Mesodermal cell (in vitro differentiated cells): Measurements from ENCODE around the gene RFNG.

Source experiments
- H3K27ac ChIP-seq: 2 replicates; pipeline ENCODE4 v1.7.0; 2013; ENCODE audit warnings: mild to moderate bottlenecking, low read depth, low read length, moderate library complexity; ENCODE audit not compliant: severe bottlenecking
- H3K36me3 ChIP-seq: 2 replicates; pipeline ENCODE4 v1.7.1; 2013; ENCODE audit warnings: mild to moderate bottlenecking, low read length, moderate library complexity; ENCODE audit not compliant: control insufficient read depth, insufficient read depth
- H3K4me1 ChIP-seq: one replicate; pipeline ENCODE4 v1.7.1; 2013; ENCODE audit warnings: mild to moderate bottlenecking, low read length; ENCODE audit not compliant: insufficient read depth, control insufficient read depth, poor library complexity, severe bottlenecking
- H3K4me3 ChIP-seq: 2 replicates; pipeline ENCODE4 v1.7.0; 2013; ENCODE audit warnings: low read length, control low read depth, mild to moderate bottlenecking; ENCODE audit not compliant: insufficient read depth, poor library complexity, severe bottlenecking; ENCODE audit errors: extremely low read depth
- H3K9me3 ChIP-seq: 2 replicates; pipeline ENCODE4 v1.7.1; 2013; ENCODE audit warnings: mild to moderate bottlenecking, low read length, moderate library complexity; ENCODE audit not compliant: control insufficient read depth
- WGBS, 2 experiments: methylation state at CpG; one replicate each; pipeline ENCODE4 v1.1.5; 2013; ENCODE audit warnings: missing lambda C conversion rate in 2 of 2; ENCODE audit not compliant: insufficient coverage in 2 of 2; 5-methylcytosine and 5-hydroxymethylcytosine counted together

RFNG gene

DNA sequence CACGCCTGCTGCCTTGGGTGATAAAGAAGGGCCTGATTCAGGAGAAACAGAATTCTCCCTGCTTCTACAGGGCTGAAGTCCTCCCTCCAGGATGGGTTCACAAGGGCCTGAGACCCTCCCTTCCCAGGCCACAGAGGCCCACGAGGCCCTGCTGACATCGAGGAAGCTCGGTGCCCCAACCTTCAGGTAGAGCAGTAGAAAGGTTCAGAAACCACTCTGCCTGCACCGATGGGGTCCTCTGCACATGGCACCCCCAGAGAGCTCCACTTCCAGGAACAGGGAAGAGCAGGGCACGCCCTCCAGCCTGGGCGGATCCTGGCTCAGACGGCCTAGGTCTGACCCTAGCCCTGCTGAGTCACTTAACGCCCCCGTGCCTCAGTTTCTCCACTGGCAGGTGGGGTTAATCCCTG lies 29.7 kb downstream of the RFNG start:
- H3K4me1 ChIP-seq: peaks cover 6% of the 10 kb centered on the region
- WGBS, 2 experiments: 12 to 24% methylated on average over 8 to 9 of the region's 10 CpGs

DNA sequence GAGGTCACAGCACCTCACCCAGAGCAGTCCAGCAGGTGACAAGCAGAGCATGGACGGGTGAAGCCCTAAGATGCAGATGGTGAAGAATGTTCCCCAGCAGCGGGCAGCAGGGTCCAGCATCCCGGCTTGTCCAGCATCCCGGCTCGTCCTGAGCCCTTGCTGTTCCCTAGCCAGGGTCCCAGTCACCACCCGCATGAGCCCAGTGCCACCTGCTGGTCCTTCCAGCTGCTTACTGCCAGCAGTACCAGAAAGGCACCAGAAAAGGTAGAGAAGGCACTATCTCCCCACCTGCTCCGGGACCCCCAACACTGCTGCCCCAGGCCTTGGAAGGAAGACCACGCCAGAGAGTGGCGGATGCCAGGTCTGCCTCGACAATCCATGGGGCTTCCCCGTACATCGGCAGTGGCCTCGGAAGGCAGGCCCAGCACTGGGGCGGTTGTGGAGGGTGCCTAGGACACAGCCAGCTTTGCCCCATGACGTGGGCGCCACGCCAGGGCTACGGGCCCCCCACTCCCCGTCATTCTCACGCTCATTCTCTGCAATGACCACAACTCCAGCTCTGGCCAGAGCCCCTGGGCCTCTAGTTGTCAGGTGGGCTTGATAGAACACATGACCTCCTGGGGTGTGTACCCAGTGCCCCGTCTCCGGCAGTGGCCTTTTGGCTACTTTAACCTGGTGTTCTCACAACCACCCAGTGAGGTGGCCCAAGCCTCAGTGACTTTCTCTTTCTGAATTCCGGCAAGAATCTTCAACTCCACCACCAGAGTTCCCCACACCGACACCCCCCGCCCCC lies 30.3 kb downstream of the RFNG start:
- peak overlapping the region; percentile 84 for H3K4me3 ChIP-seq
- 88 to 89% methylated on average over 19 to 21 of the region's 25 CpGs for WGBS, 2 experiments
- H3K4me1 ChIP-seq: peaks cover 6% of the 10 kb centered on the region
- H3K9me3 ChIP-seq: no peaks in the 10 kb centered on the region
- H3K36me3 ChIP-seq: peaks cover 9% of the 10 kb centered on the region
- H3K27ac ChIP-seq: no peak overlapping the region

More for the DNA sequence above, 29.7 kb downstream of the RFNG start:
- Histone ChIP-seq H3K4me3 (peak overlapping the region; percentile 84), H3K9me3 (no peaks in the 10 kb centered on the region), H3K27ac (no peak overlapping the region), H3K36me3 (peaks cover 9% of the 10 kb centered on the region)

DNA sequence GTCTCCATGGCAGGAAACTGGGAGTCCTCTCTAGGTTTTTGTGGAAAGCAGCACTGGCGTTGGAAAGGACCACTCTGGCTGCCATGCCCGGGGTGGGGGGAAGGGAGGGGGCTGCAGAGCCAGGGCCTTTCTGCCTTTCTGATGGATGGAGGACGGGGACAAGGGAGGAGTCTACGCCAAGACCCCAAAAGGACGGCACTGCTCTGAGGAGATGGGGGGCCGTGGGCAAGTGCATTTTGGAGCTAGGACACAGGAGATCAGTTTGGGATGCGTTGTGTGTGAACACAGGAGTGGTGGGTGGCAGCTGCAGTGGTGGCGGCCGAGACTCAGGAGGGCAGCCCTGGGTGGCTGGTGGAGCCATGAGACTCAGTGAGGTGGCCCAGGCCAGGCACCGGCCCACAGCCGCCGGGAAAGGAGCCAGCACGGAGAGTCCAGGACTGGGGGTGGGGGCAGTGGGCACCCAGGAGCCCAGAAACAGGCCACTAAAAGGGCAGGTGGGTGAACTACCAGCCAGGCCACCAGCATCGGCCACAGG lies 31.0 kb downstream of the RFNG start:
- no peak overlapping the region for H3K4me3 ChIP-seq
- 93 to 94% methylated on average over 11 to 14 of the region's 14 CpGs for WGBS, 2 experiments
- H3K9me3 ChIP-seq: no peaks in the 10 kb centered on the region
- peaks cover 6% of the 10 kb centered on the region for H3K4me1 ChIP-seq
- no peak overlapping the region for H3K27ac ChIP-seq
- H3K36me3 ChIP-seq: peaks cover 9% of the 10 kb centered on the region

DNA sequence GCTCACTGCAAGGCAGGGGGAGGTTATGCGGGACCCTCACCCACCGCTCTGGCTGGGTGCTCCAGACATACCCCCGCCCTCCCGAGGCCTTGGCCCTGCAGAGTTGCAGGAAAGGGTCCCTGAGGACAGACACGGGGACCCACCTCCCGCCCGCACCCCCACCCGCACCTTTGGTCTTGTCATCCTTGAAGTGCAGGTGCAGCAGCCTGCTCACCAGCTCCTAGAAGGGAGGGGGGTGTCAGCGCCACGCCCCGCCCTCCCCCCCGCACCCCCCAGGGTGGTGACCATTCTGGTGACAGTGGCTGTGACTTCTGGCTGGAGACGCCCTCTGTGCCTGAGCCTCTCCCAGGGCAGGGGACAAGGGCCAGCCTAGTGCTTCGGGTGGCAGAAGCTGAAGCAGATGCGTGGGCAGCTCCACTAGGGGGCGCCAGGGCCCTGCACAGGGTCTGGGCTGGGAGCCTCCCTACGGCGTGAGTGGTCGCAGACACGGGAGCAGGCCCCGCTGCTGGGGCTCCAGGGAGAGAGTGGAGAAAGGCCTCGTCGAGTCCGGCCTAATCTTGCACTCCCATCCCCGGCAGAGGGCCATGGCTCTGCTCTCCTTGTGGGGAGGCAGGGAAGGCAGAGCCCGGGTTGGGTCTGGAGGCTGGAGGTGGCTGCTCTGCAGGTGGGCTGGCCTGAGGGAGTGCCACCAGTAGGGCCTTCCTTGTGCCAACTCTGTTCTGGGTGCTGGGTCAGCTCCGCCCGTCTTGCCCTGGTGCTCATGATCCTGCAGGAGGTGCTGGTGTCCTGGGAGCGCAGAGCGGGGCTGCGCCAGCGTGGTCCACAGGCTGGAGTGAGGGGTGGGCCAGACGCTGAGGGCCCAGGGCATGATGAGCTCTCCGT lies 31.7 kb downstream of the RFNG start:
- Histone ChIP-seq H3K36me3 (peaks cover 9% of the 10 kb centered on the region), H3K9me3 (no peaks in the 10 kb centered on the region), H3K4me1 (peaks cover 6% of the 10 kb centered on the region), H3K4me3 (no peak overlapping the region), H3K27ac (no peak overlapping the region)
- WGBS, 2 experiments: 74 to 78% methylated on average over 21 to 30 of the region's 34 CpGs

DNA sequence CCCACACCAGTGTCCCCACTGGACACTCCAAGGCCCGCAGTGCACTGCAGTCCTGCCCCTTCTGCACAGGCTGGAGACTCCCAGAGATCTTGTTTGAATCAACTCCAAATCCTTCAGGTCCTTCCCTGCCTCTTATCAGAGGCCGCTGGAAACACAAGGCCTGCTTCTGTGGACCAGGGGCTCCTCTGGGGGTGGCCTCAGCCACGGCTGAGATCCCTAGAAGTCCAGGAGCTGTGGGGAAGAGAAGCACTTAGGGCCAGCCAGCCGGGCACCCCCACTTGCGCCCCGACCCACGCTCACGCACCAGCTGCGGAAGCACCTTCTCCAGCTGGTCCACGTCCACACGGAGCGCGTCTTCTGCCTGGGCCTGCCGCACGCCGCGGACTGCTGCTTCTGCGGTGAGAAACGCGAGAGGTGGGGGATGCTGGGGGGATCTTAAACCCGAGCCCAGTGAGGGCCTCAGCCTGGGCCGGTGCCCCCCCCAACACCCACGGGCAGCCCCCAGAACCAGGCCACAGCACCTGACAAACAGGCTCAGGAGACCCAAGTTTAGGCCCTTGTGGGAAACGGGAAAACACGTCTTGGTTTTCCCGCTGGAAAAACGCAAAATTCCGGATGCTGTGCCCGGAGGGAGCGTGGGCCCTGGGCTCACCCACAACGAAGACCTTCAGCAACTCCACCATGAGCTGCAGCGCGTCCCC lies 32.5 kb downstream of the RFNG start:
- no peaks in the 10 kb centered on the region for H3K9me3 ChIP-seq
- WGBS, 2 experiments: 97% methylated on average over 28 to 32 of the region's 33 CpGs

DNA sequence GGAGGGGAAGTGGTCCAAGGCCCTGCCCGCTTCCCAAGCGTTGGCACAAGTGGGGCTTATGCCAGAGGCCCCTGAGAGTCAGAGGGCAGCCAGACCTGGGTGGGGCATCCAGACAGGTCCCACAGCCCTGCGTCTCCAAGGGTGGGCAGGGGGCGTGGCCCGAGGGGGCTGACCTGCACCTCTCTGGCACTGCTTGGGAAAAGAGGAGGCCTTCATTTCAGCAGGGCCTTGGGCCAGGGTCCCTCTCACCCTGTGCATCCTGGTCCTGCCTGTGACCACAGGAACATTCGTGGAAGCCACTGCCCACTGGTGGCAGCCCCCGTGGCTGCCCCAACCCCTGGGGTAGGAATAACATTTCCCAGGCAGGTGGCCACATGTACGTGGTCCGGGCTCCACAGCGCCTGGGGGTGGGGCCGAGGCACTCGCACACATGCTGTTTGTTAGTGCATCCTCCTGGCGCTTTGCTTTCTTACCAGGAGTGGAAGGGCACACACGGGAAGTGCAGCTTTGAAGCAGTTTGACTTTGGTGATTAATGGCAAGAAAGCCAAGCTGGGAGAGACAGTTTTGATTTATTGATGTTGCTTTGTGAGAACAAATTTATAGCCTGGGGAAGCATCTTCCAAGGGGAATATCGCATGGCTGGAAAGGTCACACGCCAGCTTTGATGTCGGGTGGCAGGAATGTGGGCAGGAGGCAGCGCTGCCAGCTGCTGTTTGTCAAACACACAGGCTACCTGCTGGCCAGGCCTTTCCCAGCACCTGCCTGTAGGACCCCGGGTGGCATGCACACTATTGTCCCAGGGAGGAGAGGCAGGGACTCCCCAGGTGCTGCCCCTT lies 33.2 kb downstream of the RFNG start:
- no peak overlapping the region for H3K4me3 ChIP-seq
- H3K9me3 ChIP-seq: no peaks in the 10 kb centered on the region
- H3K36me3 ChIP-seq: peaks cover 9% of the 10 kb centered on the region
- 91 to 95% methylated on average over 18 to 19 of the region's 19 CpGs for WGBS, 2 experiments
- no peak overlapping the region for H3K27ac ChIP-seq
- H3K4me1 ChIP-seq: peaks cover 5% of the 10 kb centered on the region

More for the DNA sequence above, 32.5 kb downstream of the RFNG start:
- Histone ChIP-seq H3K4me3 (no peak overlapping the region), H3K36me3 (peaks cover 9% of the 10 kb centered on the region), H3K4me1 (peaks cover 5% of the 10 kb centered on the region), H3K27ac (no peak overlapping the region)

DNA sequence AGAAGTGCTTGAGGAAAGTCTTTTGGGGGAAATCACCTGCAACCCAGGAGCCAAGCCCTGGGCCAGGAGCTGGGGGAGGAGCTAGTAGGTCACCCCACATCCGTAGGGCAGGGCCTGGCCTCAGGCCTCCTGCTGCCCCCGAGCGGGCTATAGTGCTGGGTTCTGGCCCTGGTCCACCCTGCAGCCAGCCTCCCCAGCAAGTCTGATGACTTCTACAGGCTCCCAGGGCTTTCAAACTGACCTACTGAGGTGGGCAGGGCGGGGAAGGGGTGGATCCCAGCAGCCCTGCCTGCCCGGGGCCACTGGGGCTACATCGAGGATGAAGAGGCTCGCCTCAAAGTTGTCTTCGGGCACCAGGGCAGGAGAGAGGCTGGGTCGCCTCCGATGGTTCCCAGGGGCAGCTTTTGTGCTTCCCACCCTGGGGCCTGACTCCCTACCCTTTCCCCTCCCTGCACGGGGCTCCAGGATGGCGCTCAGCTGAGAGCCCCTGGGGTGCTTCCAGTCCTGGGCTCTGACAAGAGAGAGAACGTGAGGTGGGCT lies 33.9 kb downstream of the RFNG start:
- Histone ChIP-seq H3K36me3 (peaks cover 9% of the 10 kb centered on the region), H3K9me3 (no peaks in the 10 kb centered on the region), H3K4me1 (peaks cover 12% of the 10 kb centered on the region), H3K27ac (no peak overlapping the region), H3K4me3 (no peak overlapping the region)
- 88 to 91% methylated on average over 8 to 9 of the region's 13 CpGs for WGBS, 2 experiments

DNA sequence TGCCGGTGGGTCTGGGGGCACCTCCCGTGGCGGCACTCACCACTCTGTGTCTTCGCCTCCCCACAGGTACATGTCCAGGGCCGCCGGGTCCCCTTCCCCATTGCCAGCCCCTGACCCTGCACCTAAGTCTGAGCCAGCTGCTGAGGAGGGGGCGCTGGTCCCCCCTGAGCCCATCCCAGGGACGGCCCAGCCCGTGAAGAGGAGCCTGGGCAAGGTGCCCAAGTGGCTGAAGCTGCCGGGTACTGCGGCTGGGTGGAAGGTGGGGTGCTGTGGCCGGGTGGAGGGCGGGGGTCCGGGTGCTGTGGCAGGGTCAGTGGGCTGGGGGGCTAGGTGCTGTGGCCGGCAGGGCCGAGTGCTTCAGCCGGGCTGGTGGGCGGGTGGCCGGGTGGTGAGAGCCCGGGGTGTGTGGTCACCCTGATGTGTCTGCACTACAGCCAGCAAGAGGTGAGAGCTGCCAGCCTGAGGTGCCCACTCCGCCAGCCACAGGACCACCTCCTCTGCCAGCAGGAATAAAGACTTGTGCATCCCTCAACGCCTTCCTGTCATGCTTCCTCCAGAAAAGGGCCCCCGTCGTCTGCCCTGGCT lies 34.6 kb downstream of the RFNG start:
- 96% methylated on average over 21 to 23 of the region's 24 CpGs for WGBS, 2 experiments
- no peak overlapping the region for H3K27ac ChIP-seq
- no peak overlapping the region for H3K4me3 ChIP-seq

DNA sequence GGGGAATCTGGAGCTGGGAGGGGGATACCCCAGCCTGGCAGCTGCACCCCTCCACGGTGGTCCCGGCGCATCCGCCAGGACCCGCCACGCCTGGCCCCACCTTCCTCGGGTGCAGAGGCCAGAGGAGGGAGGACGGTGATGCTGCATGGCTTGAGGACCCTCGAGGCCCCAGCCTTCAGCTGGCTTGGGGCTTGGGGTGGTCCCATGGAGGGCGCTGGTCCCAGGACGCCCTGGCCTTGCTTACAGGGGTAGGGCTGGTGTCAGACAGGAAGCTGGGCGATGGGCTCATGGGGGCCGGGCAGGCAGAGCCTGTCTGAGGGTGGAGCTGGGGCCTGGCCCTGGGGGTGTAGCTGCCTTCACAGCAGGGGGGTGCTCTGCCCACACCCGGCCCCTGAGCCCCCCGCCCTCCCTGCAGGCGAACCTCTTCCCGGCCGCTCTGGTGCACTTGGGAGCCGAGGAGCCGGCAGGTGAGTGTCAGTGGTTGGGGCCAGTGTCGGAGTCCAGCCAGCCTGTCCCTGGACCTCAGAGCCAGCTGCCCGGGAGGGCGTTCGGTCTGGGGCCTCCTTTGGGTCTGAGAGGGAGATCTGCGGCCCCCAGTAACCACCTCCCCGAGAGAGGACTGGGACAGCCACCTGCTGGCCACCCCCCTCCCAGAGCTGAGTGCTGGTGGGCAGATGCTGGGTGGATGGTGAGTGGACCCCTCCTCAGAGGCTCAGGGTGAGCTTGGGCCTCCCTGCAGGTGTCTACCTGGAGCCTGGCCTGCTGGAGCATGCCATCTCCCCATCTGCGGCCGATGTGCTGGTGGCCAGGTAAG lies 35.3 kb downstream of the RFNG start:
- Histone ChIP-seq H3K9me3 (no peaks in the 10 kb centered on the region), H3K4me3 (no peak overlapping the region), H3K36me3 (peaks cover 12% of the 10 kb centered on the region), H3K27ac (no peak overlapping the region), H3K4me1 (peaks cover 19% of the 10 kb centered on the region)
- WGBS, 2 experiments: 91 to 92% methylated on average over 12 to 25 of the region's 28 CpGs

More for the DNA sequence above, 34.6 kb downstream of the RFNG start:
- Histone ChIP-seq H3K36me3 (peaks cover 10% of the 10 kb centered on the region), H3K9me3 (no peaks in the 10 kb centered on the region), H3K4me1 (peaks cover 19% of the 10 kb centered on the region)
